HL-60 (cell line): ENCODE measurements around the gene OR10A3.
"Not testable (repeated sequence)": the region's sequence is repeated elsewhere in the genome, so short reads cannot be mapped to it uniquely, and the experiment has no call there.

Experiments used
- DNase-seq, 2 experiments: peaks; one replicate each; pipeline ENCODE4 v3.0.0-alpha.2; 2010 to 2020; ENCODE audit warnings: low read depth in 1 of 2, low spot score in 1 of 2
- H3K27ac ChIP-seq: fragments of 250-450 bp; sonication (Bioruptor Pico); replicated peaks from 2 replicates; pipeline ENCODE4 v1.5.1; 2020; ENCODE audit warnings: mild to moderate bottlenecking, moderate library complexity
- H3K27me3 ChIP-seq: fragments of 250-450 bp; sonication (Bioruptor Pico); 2 replicates; pipeline ENCODE4 v1.5.1; 2021; ENCODE audit warnings: mild to moderate bottlenecking, moderate library complexity; ENCODE audit not compliant: insufficient read depth, poor library complexity, severe bottlenecking
- H3K4me3 ChIP-seq: replicated peaks from 2 replicates; pipeline ENCODE4 v1.5.1; 2011; ENCODE audit warnings: mild to moderate bottlenecking, control low read depth, low read length; ENCODE audit not compliant: insufficient read depth
- GABPA ChIP-seq: IDR thresholded peaks from 2 replicates; pipeline ENCODE4 v1.6.1; 2012; ENCODE audit warnings: low read depth
- POLR2AphosphoS5 ChIP-seq: IDR thresholded peaks from 2 replicates; pipeline ENCODE4 v1.6.1; 2012; ENCODE audit warnings: low read depth
- SPI1 ChIP-seq: IDR thresholded peaks from 2 replicates; pipeline ENCODE4 v1.6.1; 2012; ENCODE audit warnings: low read depth, mild to moderate bottlenecking, borderline replicate concordance
- long read RNA-seq: library from polyadenylated mRNA; unstranded; transcript quantifications from one replicate; pipeline ENCODE4 v2.0.0, GENCODE V29; 2020
- TF ChIP-seq, protein P1 (sequence below): IDR thresholded peaks from one replicate; pipeline ENCODE4 v1.5.1; 2011; ENCODE audit warnings: low read length, control low read depth, inconsistent platforms; ENCODE audit not compliant: insufficient read depth
- TF ChIP-seq, protein P2 (sequence below): IDR thresholded peaks from 2 replicates; pipeline ENCODE4 v1.6.1; 2012; ENCODE audit warnings: low read depth; ENCODE audit not compliant: insufficient replicate concordance

Gene OR10A3, protein sequence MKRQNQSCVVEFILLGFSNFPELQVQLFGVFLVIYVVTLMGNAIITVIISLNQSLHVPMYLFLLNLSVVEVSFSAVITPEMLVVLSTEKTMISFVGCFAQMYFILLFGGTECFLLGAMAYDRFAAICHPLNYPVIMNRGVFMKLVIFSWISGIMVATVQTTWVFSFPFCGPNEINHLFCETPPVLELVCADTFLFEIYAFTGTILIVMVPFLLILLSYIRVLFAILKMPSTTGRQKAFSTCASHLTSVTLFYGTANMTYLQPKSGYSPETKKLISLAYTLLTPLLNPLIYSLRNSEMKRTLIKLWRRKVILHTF
- long read RNA-seq = 0 reads

DNA sequence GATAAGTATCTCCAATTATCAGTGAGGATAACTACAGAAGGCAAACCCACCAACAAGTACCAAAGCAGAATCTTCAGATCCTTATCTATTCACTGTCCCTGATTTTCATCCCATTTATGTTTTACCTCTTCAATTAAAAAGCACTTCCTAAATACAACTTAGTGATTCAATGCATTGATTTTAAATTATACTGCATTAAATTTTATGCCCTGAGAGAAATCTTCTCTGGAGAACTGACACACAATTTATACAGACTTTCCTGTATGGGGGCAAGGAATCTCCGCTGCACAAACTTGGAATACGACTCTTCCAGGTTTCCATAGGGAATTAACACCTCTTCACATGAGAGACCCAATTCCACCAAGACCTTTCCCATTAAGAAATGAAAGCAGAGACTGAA lies at the start of gene OR10A3:
TSS of gene OR10A3 (minus strand) at position 101 of the 400 bp plus-strand sequence. CDS start 2,188 bp downstream, outside the sequence.
- Histone ChIP-seq H3K27ac (no peak within 1 kb of the TSS), H3K4me3 (no peak within 1 kb of the TSS), H3K27me3 (no peaks in the 10 kb centered on the region)
- TF ChIP-seq, protein P1, sequence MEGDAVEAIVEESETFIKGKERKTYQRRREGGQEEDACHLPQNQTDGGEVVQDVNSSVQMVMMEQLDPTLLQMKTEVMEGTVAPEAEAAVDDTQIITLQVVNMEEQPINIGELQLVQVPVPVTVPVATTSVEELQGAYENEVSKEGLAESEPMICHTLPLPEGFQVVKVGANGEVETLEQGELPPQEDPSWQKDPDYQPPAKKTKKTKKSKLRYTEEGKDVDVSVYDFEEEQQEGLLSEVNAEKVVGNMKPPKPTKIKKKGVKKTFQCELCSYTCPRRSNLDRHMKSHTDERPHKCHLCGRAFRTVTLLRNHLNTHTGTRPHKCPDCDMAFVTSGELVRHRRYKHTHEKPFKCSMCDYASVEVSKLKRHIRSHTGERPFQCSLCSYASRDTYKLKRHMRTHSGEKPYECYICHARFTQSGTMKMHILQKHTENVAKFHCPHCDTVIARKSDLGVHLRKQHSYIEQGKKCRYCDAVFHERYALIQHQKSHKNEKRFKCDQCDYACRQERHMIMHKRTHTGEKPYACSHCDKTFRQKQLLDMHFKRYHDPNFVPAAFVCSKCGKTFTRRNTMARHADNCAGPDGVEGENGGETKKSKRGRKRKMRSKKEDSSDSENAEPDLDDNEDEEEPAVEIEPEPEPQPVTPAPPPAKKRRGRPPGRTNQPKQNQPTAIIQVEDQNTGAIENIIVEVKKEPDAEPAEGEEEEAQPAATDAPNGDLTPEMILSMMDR = no peak
- no peak for TF ChIP-seq GABPA
- no peak for DNase-seq

DNA sequence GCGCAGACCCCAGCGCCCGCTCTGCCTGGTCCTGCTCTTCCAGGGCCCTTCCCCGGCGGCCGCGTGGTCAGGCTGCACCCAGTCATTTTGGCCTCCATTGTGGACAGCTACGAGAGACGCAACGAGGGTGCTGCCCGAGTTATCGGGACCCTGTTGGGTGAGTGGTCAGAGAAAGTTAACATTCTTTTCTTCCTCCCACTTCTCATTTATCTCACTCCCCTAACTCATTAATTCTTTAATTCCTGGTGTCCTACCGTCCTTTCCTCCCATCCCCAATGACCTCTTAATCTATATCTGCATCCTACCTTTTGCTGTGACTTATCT lies 46.0 kb upstream of the OR10A3 start:
- DNase-seq, H3K27me3 ChIP-seq: not testable (repeated sequence)
- peak overlapping the region; percentile 83 for H3K4me3 ChIP-seq
- peak overlapping the region; percentile 88 for H3K27ac ChIP-seq

DNA sequence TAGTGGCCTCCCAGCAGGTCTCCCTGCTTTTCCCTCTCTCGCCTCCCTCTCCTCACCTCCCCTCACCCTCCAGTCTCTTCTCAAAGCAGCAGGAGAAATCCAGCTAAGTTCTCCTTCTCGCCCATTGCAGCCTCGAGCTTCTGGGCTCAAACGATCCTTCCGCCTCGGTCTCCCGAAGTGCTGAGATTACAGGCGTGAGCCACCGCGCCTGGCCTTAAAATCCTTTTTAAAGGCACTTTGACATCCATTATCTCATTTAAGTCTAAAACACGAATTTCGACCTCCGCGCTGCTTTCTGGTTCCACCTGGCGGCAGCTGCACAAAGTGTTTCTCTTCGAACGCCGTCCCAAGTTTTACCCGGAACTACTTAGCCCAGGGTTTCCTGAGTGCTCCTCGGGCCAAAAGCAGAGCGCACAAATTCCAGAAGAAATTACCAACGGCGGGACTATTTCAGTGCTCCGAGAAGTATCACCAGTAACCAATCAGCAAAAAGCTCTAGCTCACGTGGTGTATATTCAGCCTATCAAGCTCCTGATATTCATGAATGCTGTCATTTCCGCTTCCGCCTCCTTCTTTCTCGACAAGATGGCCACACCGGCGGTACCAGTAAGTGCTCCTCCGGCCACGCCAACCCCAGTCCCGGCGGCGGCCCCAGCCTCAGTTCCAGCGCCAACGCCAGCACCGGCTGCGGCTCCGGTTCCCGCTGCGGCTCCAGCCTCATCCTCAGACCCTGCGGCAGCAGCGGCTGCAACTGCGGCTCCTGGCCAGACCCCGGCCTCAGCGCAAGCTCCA lies 45.5 kb upstream of the OR10A3 start, which contains the start of gene EIF3F:
TSS of gene EIF3F (plus strand) at position 570 of the 792 bp plus-strand sequence. CDS start at position 586, 16 bp downstream.
- peak; percentile 95 for TF ChIP-seq GABPA
- TF ChIP-seq POLR2AphosphoS5 = peak; percentile 73
- TF ChIP-seq, protein P2, sequence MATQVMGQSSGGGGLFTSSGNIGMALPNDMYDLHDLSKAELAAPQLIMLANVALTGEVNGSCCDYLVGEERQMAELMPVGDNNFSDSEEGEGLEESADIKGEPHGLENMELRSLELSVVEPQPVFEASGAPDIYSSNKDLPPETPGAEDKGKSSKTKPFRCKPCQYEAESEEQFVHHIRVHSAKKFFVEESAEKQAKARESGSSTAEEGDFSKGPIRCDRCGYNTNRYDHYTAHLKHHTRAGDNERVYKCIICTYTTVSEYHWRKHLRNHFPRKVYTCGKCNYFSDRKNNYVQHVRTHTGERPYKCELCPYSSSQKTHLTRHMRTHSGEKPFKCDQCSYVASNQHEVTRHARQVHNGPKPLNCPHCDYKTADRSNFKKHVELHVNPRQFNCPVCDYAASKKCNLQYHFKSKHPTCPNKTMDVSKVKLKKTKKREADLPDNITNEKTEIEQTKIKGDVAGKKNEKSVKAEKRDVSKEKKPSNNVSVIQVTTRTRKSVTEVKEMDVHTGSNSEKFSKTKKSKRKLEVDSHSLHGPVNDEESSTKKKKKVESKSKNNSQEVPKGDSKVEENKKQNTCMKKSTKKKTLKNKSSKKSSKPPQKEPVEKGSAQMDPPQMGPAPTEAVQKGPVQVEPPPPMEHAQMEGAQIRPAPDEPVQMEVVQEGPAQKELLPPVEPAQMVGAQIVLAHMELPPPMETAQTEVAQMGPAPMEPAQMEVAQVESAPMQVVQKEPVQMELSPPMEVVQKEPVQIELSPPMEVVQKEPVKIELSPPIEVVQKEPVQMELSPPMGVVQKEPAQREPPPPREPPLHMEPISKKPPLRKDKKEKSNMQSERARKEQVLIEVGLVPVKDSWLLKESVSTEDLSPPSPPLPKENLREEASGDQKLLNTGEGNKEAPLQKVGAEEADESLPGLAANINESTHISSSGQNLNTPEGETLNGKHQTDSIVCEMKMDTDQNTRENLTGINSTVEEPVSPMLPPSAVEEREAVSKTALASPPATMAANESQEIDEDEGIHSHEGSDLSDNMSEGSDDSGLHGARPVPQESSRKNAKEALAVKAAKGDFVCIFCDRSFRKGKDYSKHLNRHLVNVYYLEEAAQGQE = no peak
- TF ChIP-seq SPI1 = 0 out of 2 replicates have a peak, but pooled peaks have one; percentile 8
- TF ChIP-seq, protein P1 = peak; percentile 62
- peak within 1 kb of the TSS; percentile 88 for H3K27ac ChIP-seq
- peak; percentile 98 for DNase-seq
- no peaks in the 10 kb centered on the region for H3K27me3 ChIP-seq
- H3K4me3 ChIP-seq = peak within 1 kb of the TSS; percentile 83

DNA sequence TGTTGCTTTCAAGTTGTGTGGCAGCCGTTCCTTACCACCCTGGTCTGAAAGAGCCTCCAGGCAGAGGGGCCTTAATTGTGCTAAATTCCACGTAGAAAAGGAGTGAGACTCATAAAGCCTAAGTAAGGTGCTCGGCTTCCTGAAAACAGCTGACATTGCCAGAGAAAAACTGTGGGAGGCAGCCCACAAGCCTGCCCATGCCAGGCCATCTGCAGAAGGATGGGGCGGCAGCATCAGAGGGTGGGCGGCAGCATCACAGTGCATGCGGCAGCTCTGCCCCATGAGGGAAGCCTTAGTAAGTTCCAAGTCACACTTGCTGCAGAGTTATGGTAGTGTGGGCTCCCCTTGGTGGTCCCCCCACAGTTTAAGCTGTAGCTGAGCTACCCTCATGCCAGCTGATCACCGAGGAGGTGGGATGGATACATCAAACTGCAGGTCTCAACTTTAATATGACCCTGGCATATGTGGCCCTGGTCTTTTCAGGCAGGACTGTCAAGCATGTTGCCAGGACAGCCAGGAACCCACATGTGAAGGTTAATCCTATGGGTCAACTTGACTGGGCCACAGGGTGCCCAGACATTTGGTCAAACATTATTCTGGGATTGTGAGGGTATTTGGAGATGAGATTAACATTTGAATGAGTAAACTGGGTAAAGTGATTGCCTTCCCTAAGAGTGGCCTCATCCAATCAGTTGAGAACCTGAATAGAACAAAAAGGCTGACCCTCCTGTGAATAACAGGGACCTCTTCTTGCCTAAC lies 42.5 kb upstream of the OR10A3 start:
- TF ChIP-seq, protein P1 = no peak
- TF ChIP-seq POLR2AphosphoS5 (no peak), GABPA (no peak), SPI1 (no peak)
- TF ChIP-seq, protein P2 = no peak
- Histone ChIP-seq H3K27me3 (no peaks in the 10 kb centered on the region), H3K4me3 (no peak overlapping the region), H3K27ac (no peak overlapping the region)
- no peak for DNase-seq
